ENCODE data around the gene G0S2. TPM values are rescaled to one million over a fixed set of nuclear protein-coding genes. Genes with fewer than 3 reads are reported as not detected.

Gene G0S2
- total RNA-seq, 1 experiment from 2014 or later, result 620 TPM

- no peak overlapping the region for H3K4me3 ChIP-seq (ENCODE audit: low read length)
- H3K9ac ChIP-seq (ENCODE audit: low read length), result no peak overlapping the region
- no peaks in the 10 kb centered on the region for H3K9me3 ChIP-seq (ENCODE audit: low read length)
- no peak overlapping the region for H2AFZ ChIP-seq (ENCODE audit: low read length)
- ChIA-PET CTCF (no interaction called here), POLR2A (ENCODE audit: unreplicated experiment) (no interaction called here)
- intact Hi-C loops (cut with micrococcal nuclease), result no loop called here
- H3F3A ChIP-seq (ENCODE audit: low read length, unreplicated experiment), result no peaks in the 10 kb centered on the region
- no peaks in the 10 kb centered on the region for H3K36me3 ChIP-seq (ENCODE audit: low read depth, low read length)
- no peaks in the 10 kb centered on the region for H4K20me1 ChIP-seq (ENCODE audit: low read length)
- TF ChIP-seq EZH2 (IDR thresholded peaks at IDR 0.05; ENCODE audit: low read length, unreplicated experiment), result no peak
- TF ChIP-seq CTCF (conservative IDR thresholded peaks at IDR 0.05; ENCODE audit: low read depth, low read length), result no peak
- TF ChIP-seq EZH2phosphoT487 (IDR thresholded peaks at IDR 0.05; ENCODE audit: borderline replicate concordance, low read length), result no peak
- no TSS peak for BruUV-seq (replicated peaks)
- no peaks in the 10 kb centered on the region for H3K79me2 ChIP-seq (ENCODE audit: low read length)
- peak overlapping the region; percentile 12; the same call in 1 of the 2 replicates for H3K4me2 ChIP-seq (ENCODE audit: low read length)
- no peaks in the 10 kb centered on the region for H3K9me2 ChIP-seq (replicated peaks; ENCODE audit: low read length)
- no peaks in the 10 kb centered on the region for H3K27me3 ChIP-seq (ENCODE audit: low read length)
- 0 out of 2 replicates have a peak overlapping the region, but pooled peaks have one; percentile 0 for H3K27ac ChIP-seq (ENCODE audit: low read length)
- peaks cover 50% of the 10 kb centered on the region for H3K4me1 ChIP-seq (ENCODE audit: insufficient read depth, low read length)
- DNase-seq, result peak; percentile 83
- peak; percentile 57 for ATAC-seq
These were observed 12.3 kb upstream of the G0S2 start for GRCh38 chr1:209662879-209663327.

GRCh38 chr1:209667103-209667502 lies 8.1 kb upstream of the G0S2 start:
- CTCF ChIA-PET, result no interaction called here

More at GRCh38 chr1:209667103-209667502, 8.1 kb upstream of the G0S2 start:
- ATAC-seq (no peak), DNase-seq (no peak)
- Histone ChIP-seq H2AFZ (ENCODE audit: low read length) (no peak overlapping the region), H3K4me2 (ENCODE audit: low read length) (no peak overlapping the region), H3K36me3 (ENCODE audit: low read depth, low read length) (no peaks in the 10 kb centered on the region), H3K79me2 (ENCODE audit: low read length) (no peaks in the 10 kb centered on the region), H3K27me3 (ENCODE audit: low read length) (no peaks in the 10 kb centered on the region), H3K9me2 (replicated peaks; ENCODE audit: low read length) (no peaks in the 10 kb centered on the region), H3F3A (ENCODE audit: low read length, unreplicated experiment) (no peaks in the 10 kb centered on the region), H3K4me3 (ENCODE audit: low read length) (no peak overlapping the region), H3K4me1 (ENCODE audit: insufficient read depth, low read length) (peaks cover 49% of the 10 kb centered on the region), H4K20me1 (ENCODE audit: low read length) (no peaks in the 10 kb centered on the region), H3K9me3 (ENCODE audit: low read length) (no peaks in the 10 kb centered on the region), H3K27ac (ENCODE audit: low read length) (no peak overlapping the region), H3K9ac (ENCODE audit: low read length) (no peak overlapping the region)
- intact Hi-C loops (cut with micrococcal nuclease), result no loop called here
- POLR2A ChIA-PET (ENCODE audit: unreplicated experiment), result no interaction called here
- no TSS peak for BruUV-seq (replicated peaks)
- no peak for TF ChIP-seq EZH2phosphoT487 (IDR thresholded peaks at IDR 0.05; ENCODE audit: borderline replicate concordance, low read length)
- no peak for TF ChIP-seq EZH2 (IDR thresholded peaks at IDR 0.05; ENCODE audit: low read length, unreplicated experiment)
- no peak for TF ChIP-seq CTCF (conservative IDR thresholded peaks at IDR 0.05; ENCODE audit: low read depth, low read length)

All from PC-3 (cell line).